Bronchial epithelial cell (primary cell): ENCODE data around the gene DAB2IP. TPM values are rescaled to one million over a fixed set of nuclear protein-coding genes. Genes with fewer than 3 reads are reported as not detected.
A peak's percentile ranks its signal among the peaks of the same experiment; 100 is the strongest.

Experiments used
- DNase-seq: peaks from one replicate; pipeline ENCODE4 v3.0.0-alpha.2; 2010; ENCODE audit warnings: low read depth
- FAIRE-seq: peaks from 2 replicates; lab custom pipeline; 2011; peaks lifted over from hg19 to GRCh38; lab: Jason Lieb, UNC
- H3K27me3 ChIP-seq: 2 replicates; pipeline ENCODE4 v1.5.1; 2011; ENCODE audit warnings: low read length; ENCODE audit not compliant: control insufficient read depth, insufficient read depth
- H3K36me3 ChIP-seq: 2 replicates; pipeline ENCODE4 v1.5.1; 2011; ENCODE audit warnings: low read length; ENCODE audit not compliant: control insufficient read depth, insufficient read depth
- H3K4me3 ChIP-seq: 2 replicates; pipeline ENCODE4 v1.5.1; 2011; ENCODE audit warnings: mild to moderate bottlenecking, low read depth, low read length, control low read depth
- CTCF ChIP-seq: IDR thresholded peaks from 2 replicates; pipeline ENCODE4 v1.5.1; 2011; ENCODE audit warnings: mild to moderate bottlenecking, moderate library complexity, low read length, control low read depth, inconsistent platforms; ENCODE audit not compliant: insufficient read depth, severe bottlenecking
- total RNA-seq: library from RNA; depleted of rRNA; stranded (reverse); fragments of >200 nt; gene quantifications from 2 replicates; pipeline ENCODE4 v1.2.1, GENCODE V29; 2014

DAB2IP gene
- total RNA-seq, 1 donor from 2014 or later = 8.4 TPM

GRCh38 chr9:121646992-121647391 lies 4.4 kb upstream of the DAB2IP start:
- no peak overlapping the region for H3K4me3 ChIP-seq
- TF ChIP-seq CTCF = no peak
- H3K27me3 ChIP-seq = peaks cover 4% of the 10 kb centered on the region
- FAIRE-seq (no peak), DNase-seq (no peak)
- H3K36me3 ChIP-seq = no peaks in the 10 kb centered on the region

GRCh38 chr9:121648172-121648571 lies 3.3 kb upstream of the DAB2IP start:
- TF ChIP-seq CTCF = no peak

GRCh38 chr9:121648799-121649198 lies 2.6 kb upstream of the DAB2IP start:
- no peak for TF ChIP-seq CTCF
- DNase-seq = no peak
- H3K27me3 ChIP-seq = peaks cover 16% of the 10 kb centered on the region
- H3K36me3 ChIP-seq = no peaks in the 10 kb centered on the region
- no peak for FAIRE-seq
- no peak overlapping the region for H3K4me3 ChIP-seq

More at GRCh38 chr9:121648172-121648571, 3.3 kb upstream of the DAB2IP start:
- FAIRE-seq (no peak), DNase-seq (no peak)
- peaks cover 11% of the 10 kb centered on the region for H3K27me3 ChIP-seq
- H3K36me3 ChIP-seq = no peaks in the 10 kb centered on the region
- H3K4me3 ChIP-seq = no peak overlapping the region

- peaks cover 16% of the 10 kb centered on the region for H3K27me3 ChIP-seq
- H3K36me3 ChIP-seq = no peaks in the 10 kb centered on the region
Observed at GRCh38 chr9:121649476-121650216, 1.8 kb upstream of the DAB2IP start.

GRCh38 chr9:121650217-121651007 lies 1.0 kb upstream of the DAB2IP start:
- no peak for FAIRE-seq
- H3K4me3 ChIP-seq = no peak overlapping the region
- no peak for TF ChIP-seq CTCF
- H3K27me3 ChIP-seq = peaks cover 16% of the 10 kb centered on the region
- peak; percentile 33 for DNase-seq
- H3K36me3 ChIP-seq = no peaks in the 10 kb centered on the region

More at GRCh38 chr9:121649476-121650216, 1.8 kb upstream of the DAB2IP start:
- FAIRE-seq (no peak), DNase-seq (no peak)
- H3K4me3 ChIP-seq = no peak overlapping the region
- TF ChIP-seq CTCF = no peak
